ENCODE data around the gene CELA3B.
"Not testable (repeated sequence)": the region's sequence is repeated elsewhere in the genome, so short reads cannot be mapped to it uniquely, and the experiment has no call there.

Gene CELA3B

GRCh38 chr1:22012752-22013151, 35.9 kb downstream of the CELA3B start:
- DNase-seq (ENCODE audit: low spot score) = not testable (repeated sequence)

- DNase-seq (ENCODE audit: low spot score) = not testable (repeated sequence)
Observed at GRCh38 chr1:22014575-22015206, 37.9 kb downstream of the CELA3B start.

- peak; percentile 25 for DNase-seq (ENCODE audit: low spot score)
Observed at GRCh38 chr1:22018583-22019559, 42.0 kb downstream of the CELA3B start.

- DNase-seq (ENCODE audit: low spot score) = no peak
Observed at GRCh38 chr1:22021061-22021460, 44.2 kb downstream of the CELA3B start.

- DNase-seq (ENCODE audit: low spot score) = peak; percentile 58
Observed at GRCh38 chr1:22024485-22025367, 47.9 kb downstream of the CELA3B start.

GRCh38 chr1:22025368-22026155, 48.7 kb downstream of the CELA3B start:
- peak; percentile 94 for DNase-seq (ENCODE audit: low spot score)

- DNase-seq (ENCODE audit: low spot score) = no peak
Observed at GRCh38 chr1:22026924-22027289, 50.1 kb downstream of the CELA3B start.

GRCh38 chr1:22030057-22030456, 53.2 kb downstream of the CELA3B start:
- no peak for DNase-seq (ENCODE audit: low spot score)

GRCh38 chr1:22030473-22030872, 53.7 kb downstream of the CELA3B start:
- DNase-seq (ENCODE audit: low spot score) = no peak

- DNase-seq (ENCODE audit: low spot score) = no peak
Observed at GRCh38 chr1:22031214-22031962, 54.6 kb downstream of the CELA3B start.

- not testable (repeated sequence) for DNase-seq (ENCODE audit: low spot score)
Observed at GRCh38 chr1:22034834-22035233, 58.0 kb downstream of the CELA3B start.

GRCh38 chr1:22037520-22037919, 60.7 kb downstream of the CELA3B start:
- DNase-seq (ENCODE audit: low spot score) = no peak

- no peak for DNase-seq (ENCODE audit: low spot score)
Observed at GRCh38 chr1:22038036-22038435, 61.2 kb downstream of the CELA3B start.

Measured in LoVo (cell line).